GM10248 (cell line): ENCODE data around the gene TMEM132E.

Experiments
- CTCF ChIA-PET: fragments of 300-600 bp; sonication (Branson Sonifier 250); formaldehyde crosslinking; extraction: SDS; loops from one replicate; lab custom pipeline; 2021; ENCODE audit warnings: antibody characterized with exemption; lab: Yijun Ruan, JAX
- POLR2A ChIA-PET: fragments of 350-650 bp; sonication (Branson Sonifier 250); formaldehyde crosslinking; extraction: SDS; loops from one replicate; lab custom pipeline; 2020; ENCODE audit warnings: antibody characterized with exemption; lab: Yijun Ruan, JAX
- DNase-seq: peaks from one replicate; pipeline ENCODE4 v3.0.0; 2012; ENCODE audit errors: extremely low spot score
- CTCF ChIP-seq: IDR thresholded peaks from 2 replicates; pipeline ENCODE4 v1.5.1; 2012; ENCODE audit warnings: mild to moderate bottlenecking, low read depth; ENCODE audit errors: extremely low read depth, missing control alignments, control extremely low read depth

TMEM132E gene

DNA sequence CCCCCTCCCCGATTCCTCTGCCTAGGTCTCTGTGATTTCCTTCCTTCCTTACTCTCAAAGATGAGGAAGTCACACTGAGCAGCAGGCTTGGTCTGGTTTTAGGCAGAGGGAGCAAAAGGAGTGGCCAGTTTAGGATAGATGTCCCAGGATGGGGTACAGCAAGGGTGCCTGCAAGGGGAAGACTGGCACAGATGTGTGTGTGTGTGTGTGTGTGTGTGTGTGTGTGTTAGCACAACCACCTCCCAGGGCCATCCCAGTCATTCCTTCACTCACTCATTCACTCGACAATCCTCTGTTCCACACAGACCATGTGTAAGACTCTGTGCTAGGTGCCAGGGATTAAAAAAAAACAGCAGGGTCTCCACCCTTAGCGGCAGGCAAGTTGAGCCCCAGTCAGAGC is 35.9 kb downstream of the TMEM132E start:
- ChIA-PET POLR2A (no interaction called here), CTCF (no interaction called here)
- no peak for DNase-seq
- no peak for TF ChIP-seq CTCF

DNA sequence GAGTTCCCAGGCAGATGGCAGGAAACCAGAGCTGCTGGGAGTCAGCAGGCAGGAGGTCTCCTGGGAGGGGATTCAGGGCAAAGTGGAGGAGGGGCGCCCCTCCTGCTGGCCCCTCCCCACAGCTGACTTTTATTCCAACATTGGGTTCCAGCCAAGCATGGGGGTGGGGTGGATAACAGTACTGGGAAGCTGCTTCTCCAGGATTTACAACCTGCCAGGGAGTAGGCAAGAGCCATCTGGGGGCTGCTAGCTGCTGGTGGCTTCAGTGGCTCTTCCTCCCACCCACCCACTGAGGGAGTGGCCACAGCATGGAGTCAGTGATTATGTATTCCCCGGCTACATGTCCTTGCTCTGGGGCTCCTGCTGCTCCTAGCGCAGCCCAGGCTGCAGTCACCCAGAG is 36.8 kb downstream of the TMEM132E start:
- CTCF ChIA-PET: no interaction called here
- DNase-seq: no peak
- TF ChIP-seq CTCF: no peak
- POLR2A ChIA-PET: no interaction called here

DNA sequence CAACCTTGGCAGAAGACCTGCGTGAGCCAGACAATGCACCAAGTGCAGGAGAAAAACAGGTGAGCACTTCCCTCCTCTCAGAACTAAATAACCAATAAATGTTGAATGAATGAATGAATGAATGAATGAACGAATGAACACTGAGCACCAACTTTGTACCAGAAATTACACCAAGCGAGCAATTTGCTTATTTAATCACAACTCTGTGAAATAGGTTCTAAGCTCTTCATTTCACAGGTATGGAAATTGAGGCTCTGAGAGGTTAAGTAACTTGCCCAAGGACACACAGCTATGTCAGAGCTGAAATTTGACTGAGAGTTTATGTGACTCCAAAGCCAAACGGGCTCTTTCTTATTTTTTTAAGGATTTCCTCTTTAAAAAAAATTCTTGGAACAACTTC is 38.0 kb downstream of the TMEM132E start:
- CTCF ChIA-PET: no interaction called here
- no peak for TF ChIP-seq CTCF
- no peak for DNase-seq
- POLR2A ChIA-PET: no interaction called here

DNA sequence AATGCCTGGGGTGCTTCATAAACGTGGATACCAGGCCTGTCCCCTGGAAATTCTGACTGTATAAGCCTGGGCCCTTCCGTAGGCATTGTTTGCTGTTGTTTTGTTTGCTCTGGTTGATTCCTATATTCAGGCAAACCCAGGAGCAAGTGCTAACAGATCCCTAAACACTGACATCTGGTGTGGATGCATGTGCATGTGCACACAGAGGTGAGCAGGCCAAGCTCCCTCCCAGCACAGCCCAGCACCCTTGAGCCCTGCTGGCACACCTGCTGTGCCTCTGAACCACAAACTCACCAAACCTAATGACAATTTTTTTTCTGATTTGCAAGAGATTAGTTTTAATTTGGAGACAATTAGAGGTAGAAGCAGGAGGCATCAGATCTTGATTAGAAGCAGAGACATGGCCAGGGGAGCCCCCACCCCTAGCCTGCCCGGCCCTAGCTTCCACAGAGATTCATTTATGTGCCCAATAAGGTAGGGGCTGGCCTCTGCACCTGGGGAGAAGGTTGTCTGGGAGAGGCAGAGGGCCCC is 40.4 kb downstream of the TMEM132E start:
- TF ChIP-seq CTCF: no peak
- POLR2A ChIA-PET: no interaction called here
- CTCF ChIA-PET: no interaction called here

DNA sequence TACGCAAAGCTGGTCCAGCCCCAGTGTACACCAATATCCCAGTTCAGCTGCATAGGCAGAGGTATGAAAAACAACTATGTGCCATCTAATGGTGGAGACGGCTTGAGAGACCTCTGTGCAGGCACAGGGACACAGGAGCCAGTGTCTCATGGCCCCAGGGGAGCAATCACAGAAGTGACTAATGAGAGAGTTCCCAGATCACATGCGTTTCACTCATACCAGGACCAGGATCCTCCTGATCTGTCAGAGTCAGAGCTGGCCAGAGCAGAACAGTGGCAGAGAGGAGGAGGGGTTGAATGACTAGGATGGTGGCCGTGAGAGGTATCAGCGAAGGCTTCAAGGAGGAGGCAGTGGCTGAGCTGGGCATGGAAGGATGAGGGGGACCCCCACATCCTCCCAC is 41.1 kb downstream of the TMEM132E start:
- no peak for DNase-seq
- ChIA-PET POLR2A (no interaction called here), CTCF (no interaction called here)
- TF ChIP-seq CTCF: no peak

More for the DNA sequence above, 40.4 kb downstream of the TMEM132E start:
- no peak for DNase-seq

- no peak for TF ChIP-seq CTCF
- ChIA-PET POLR2A (no interaction called here), CTCF (no interaction called here)
- DNase-seq: no peak
Observed at GRCh38 chr17:34622862-34623623, 43.7 kb downstream of the TMEM132E start.
